ENCODE measurements around the gene TIMM44.
"Not testable (repeated sequence)": the region's sequence is repeated elsewhere in the genome, so short reads cannot be mapped to it uniquely, and the experiment has no call there.

Gene TIMM44

DNA sequence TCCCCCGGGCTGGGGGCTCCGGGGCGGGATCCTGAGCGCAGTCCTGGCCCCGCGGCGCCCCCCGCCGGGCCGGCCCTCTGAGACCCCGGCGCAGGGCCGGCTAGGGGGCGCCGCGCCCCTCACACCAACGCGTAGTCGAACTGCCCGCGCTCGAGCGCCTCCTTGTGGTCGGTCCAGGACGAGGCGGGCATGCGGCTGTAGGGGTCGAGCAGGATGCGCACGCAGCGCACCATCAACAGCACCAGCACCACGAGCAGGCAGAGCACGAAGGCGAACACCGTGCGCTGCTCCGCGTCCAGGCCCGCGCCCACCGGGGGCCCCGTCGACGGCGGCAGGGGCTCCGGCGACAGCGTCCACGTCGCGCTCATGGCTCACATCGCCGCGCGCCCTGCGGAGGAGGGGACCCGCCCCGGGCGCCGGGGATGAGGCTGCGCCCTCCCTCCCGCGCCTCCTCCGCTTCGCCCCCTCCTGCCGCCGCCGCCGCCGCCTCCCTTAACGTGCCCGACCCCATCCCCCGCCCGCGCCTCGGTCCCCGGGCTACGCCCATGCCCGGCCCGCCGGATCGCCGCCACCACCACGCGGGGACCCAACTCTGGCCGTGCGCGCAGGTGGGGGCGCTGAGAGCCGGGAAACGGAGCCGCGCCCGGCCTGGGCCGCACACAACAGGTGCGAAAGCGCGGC is 18.2 kb downstream of the TIMM44 start:
- peak; percentile 48 to 71 for DNase-seq (ENCODE audit: low read depth in 2 of 2)

DNA sequence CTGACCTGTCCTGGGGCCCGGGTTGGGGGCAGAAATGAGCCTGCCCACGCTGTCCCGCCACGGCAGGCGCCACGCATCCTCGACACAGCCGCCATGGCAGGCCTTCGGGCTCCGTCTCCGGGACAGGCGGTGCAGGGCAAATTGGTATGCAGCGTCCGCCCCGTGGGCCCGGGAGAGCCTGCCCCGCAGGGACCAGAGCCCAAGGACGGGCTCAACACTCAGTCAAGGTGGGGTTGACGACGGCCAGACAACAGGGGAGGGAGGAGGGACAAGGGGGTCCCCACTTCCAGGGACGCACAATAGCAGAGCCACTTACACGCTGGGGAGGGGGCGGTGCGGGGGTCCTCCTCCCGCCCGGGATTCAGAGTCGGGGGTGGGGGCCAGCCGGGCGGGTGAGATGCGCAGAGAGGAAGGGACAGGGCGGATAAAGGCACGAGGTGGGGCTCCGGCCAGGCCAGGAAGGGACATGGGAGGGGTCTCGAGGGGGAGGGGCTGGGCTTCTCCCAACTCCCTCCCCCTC is 18.8 kb downstream of the TIMM44 start:
- DNase-seq (ENCODE audit: low read depth in 2 of 2) = no peak

DNA sequence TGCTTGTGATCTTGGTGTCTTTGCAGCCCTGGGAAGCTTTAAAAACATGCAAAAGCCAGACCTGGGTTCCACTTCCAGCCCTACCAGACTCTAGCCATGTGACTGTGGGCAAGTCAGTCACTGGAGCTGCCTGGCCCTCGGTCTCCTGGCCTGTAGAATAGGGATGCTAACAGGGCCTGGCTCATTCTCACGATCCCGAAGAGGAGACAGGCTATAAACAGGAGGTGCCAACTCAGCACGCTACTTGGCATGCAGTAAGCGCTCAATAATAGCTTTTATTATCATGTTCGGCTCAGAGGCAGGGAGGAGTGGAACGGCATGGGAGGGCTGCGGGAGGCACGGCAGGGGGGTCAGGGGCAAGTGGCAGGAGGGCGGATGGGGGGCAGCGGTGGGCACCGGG is 19.2 kb downstream of the TIMM44 start:
- DNase-seq (ENCODE audit: low read depth in 2 of 2) = no peak

DNA sequence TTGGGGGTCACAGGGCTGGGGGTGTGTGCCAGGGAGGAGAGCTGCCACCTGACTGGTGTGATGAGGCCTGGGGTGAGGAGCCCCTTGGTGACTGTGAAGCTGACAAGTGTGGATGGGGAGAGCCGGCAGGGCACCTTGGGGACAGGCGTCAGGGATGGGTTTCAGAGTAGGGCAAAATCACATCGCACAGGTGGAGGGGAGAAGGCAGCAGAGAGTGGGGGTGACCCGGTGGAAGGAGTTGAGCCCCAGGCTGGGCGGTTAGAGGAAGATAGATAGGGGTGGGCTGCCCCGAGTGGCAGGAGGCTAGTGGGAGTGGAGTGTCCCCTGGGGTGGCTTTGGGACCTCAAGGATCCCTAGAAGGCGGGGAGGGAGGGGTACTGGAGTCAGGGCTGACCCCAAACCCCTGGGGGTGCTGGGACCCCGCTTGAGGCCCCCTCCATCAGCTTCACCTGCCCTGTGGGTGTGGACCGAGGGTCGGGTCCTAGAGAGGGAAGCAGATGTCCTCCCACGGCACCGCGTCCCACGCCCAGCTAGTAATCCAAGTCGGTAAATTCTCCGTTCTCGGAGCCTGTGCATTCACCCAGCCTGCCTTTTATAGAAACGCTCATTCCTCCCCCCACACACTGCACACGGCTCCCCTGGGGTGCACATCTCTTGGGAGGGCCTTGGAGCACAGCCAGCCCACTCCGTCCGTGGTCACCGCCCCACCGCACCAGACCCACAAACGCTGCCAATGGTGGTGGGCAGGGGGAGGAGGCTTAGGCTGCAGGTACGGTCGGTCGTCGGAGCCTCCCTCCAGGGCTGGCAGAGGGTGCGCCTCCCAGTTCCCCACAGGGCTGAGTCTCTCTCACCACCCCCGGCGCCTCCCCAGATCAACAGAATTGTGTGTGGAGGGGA is 19.9 kb downstream of the TIMM44 start:
- no peak for DNase-seq (ENCODE audit: low read depth in 2 of 2)

DNA sequence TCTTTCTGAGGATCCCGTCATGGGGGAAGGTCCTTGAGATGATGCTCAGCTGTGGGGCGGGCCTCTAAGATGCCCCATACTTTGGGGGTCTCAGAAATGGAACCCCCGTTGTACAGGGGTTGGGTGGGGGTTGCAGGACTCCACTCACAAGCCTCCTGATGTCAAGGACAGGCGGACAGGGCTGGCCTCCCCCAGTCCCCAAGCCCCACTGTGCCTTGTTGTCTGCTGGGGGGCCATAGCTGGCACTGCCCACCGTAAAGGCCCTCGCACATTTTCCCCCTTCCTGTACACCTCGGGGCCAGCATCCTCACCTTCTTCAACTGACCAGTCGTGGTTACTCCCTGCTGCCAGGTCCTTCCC is 20.6 kb downstream of the TIMM44 start:
- no peak for DNase-seq (ENCODE audit: low read depth in 2 of 2)

DNA sequence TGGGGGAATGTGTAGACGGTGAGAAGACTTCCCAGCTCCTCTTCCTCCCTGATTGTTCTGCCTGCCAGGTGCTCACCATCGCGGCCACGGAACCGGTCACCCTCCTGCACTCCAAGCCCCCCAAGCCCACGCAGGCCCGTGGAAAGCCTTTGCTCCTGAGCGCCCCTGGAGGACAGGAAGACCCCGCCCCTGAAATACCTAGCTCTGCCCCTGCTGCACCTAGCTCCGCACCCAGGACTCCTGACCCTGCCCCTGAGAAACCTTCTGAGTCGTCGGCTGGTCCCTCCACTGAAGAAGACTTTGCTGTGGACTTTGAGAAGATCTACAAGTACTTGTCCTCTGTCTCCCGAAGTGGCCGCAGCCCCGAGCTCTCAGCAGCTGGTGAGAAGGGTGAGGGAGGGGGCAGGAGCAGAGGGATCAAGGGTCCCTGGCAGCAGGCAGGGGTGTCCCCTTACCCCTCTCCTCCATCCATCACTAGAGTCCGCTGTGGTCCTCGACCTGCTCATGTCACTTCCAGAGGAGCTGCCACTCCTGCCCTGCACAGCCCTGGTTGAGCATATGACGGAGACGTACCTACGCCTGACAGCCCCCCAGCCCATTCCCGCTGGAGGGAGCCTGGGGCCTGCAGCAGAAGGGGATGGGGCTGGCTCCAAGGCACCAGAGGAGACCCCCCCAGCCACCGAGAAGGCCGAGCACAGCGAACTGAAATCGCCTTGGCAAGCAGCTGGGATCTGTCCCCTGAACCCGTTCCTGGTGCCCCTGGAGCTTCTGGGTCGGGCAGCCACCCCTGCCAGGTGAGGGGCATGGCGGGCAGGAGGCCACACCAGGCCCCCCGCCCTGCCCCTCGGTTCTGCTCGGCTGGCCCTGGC is 21.3 kb downstream of the TIMM44 start:
- no peak for DNase-seq (ENCODE audit: low read depth in 2 of 2)

DNA sequence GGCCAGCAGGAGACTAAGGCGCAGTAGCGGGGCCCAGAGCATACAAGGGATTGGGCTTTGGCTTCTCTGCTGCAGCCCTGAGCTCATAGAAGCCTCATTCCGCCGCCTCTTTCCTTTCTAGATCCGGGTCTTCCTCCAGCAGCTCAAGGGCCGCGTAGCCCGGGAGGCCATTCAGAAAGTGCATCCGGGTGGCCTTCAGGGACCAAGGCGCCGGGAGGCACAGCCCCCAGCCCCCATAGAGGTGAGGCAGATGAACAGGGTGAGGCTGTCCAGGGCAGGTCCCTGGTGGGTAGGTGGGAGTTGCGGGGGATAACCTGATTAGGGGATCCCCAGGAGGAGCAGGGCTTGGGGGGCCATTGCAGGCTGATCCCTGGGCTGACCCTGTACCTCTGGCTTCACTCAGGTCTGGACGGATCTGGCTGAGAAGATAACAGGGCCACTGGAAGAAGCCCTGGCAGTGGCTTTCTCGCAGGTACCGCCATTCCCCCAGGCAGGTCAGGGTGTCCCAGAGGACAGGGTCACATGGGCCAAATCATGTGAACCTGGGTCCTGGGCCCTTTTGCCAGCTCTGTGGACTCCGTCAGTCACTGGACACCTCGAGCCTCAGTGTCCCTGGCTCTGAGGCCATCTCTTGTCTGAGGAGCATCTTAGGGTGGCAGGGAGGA is 22.0 kb downstream of the TIMM44 start:
- DNase-seq (ENCODE audit: low read depth in 2 of 2) = no peak

DNA sequence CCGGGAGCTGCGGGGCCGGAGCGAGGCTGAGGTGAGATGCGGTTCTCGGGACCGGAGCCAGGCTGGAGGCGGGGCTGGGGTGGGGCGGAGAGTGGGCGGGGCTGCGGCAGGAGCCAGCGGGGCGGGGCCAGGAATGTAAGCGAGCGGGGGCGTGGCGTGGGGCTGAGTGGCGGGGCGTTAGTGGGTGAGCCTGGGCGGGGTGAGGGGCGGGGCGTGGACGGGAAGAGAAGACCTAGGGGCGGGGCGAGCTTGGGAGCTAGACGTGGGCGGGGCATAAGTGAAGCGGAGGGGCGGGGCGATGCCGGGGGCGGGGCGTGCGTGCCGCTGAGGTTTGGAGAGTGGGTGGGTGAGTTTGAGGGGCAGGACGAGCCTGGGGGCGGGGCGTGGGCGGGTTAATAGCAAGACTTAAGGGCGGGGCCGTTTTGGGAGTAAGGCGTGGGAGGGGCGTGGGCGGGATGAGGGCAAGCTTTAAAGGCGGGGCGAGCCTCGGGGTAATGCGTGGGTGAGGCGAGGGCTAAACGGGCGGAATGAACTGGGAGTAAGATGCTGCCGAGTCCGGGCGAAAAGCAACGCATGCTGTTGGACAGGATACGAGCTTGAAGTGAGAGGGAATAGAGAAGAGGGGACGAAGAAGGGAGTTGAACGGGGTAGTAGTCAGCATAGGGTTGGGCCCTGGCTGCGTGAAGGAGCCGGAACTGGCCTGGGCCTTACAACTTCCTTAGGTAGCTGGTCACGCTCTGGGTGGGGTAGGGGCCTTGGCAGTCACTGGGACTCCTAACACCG is 22.8 kb downstream of the TIMM44 start:
- DNase-seq (ENCODE audit: low read depth in 2 of 2) = peak; percentile 100

DNA sequence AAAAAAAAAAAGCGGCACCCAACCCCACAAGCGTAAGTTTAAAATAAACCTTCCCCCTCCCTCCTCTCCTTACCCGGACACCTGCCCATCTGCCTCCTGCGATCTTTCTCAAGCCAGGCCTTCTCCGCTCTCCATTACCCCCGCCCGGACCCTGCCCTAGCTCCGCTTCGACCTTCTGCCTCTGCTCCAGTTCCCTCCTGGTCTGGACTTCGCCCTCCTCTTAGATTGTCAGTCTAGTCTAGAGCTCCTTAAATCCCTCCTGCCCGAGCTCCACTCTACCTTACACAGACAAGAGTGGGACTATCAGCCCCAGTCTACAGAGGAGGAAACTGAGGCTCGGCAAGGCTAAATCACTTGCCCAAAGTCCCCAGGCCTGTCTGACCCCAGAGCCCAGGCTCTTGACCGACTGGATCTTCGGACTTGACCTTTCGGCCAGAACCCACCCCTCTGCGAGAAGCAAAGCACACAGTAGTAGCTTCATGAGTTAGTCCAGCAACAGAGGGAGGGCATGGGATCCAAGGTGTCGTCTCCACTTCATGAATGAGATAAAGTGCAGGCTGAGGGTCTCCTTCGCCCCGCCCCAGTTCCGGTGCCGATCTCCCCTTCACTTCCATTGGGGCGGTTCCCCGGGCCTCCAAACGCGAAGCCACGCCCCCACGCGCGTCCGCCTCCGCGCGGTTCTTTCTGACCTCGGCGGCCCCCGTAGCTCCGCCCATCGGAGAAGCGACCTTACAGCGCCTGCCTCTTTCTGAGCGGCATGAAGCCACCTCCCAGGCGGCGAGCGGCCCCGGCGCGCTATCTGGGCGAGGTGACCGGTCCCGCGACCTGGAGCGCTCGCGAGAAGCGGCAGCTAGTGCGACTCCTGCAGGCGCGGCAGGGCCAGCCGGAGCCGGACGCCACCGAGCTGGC is 23.6 kb downstream of the TIMM44 start, which contains the start of gene SNAPC2:
Gene SNAPC2 (plus strand): TSS at position 729 of the 909 bp plus-strand sequence. CDS start 29 bp downstream, at position 758.
- DNase-seq (ENCODE audit: low read depth in 2 of 2) = peak; percentile 93

DNA sequence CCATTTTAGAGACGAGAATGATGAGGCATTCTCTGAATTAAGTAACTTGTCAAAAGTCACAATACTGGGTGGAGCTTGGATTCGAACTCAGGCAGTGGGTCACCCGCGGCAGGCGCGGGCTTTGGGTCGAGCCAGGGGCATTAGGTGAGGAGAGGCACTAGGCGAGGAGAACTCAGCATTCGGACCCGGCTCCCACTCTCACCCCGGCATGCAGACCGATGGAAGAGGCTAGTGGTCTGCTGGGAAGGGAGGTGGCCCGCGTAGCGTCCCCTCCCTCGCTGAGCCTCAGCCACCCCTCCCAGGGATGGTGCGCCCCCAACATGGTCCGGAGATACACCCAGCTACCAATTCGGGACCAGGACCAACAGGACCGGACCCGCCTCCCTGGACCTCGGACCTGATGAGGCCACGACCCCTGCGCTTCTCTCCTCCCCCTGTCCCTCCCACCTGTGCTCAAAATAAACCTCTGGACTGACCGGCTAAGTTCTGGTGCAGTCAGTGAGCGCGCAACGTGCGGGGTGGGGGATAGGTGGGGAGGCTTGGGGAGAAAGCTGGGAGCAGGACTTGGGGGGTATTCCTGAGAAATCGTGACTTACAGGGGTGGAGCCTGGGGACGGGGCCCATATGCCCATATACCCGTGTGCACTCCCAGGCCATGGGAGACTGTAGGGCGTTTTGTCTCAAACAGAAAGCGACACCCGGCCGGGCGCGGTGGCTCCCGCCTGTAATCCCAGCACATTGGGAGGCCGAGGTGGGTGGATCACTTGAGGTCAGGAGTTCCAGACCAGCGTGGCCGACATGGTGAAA is 24.6 kb downstream of the TIMM44 start:
- DNase-seq (ENCODE audit: low read depth in 2 of 2) = no peak

DNA sequence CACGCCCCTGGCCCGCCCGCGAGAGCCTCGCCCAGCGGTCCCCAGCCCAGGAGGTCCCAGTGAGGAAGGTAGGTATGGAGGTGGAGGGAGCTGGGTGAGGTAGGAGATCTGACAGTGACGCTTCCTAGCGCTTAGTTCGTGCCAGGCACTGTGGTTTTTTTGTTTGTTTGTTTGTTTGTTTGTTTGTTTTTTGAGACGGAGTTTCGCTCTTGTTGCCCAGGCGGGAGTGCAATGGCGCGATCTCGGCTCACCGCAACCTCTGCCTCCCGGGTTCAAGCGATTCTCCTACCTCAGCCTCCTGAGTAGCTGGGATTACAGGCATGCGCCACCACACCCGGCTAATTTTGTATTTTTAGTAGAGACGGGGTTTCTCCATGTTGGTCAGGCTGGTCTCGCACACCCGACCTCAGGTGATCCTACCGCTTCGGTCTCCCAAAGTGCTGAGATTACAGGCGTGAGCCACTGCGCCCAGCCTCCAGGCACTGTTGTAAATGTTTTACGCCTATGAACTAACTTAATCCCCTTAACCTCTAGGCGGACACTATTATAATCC is 25.3 kb downstream of the TIMM44 start:
- not testable (repeated sequence) for DNase-seq (ENCODE audit: low read depth in 2 of 2)

DNA sequence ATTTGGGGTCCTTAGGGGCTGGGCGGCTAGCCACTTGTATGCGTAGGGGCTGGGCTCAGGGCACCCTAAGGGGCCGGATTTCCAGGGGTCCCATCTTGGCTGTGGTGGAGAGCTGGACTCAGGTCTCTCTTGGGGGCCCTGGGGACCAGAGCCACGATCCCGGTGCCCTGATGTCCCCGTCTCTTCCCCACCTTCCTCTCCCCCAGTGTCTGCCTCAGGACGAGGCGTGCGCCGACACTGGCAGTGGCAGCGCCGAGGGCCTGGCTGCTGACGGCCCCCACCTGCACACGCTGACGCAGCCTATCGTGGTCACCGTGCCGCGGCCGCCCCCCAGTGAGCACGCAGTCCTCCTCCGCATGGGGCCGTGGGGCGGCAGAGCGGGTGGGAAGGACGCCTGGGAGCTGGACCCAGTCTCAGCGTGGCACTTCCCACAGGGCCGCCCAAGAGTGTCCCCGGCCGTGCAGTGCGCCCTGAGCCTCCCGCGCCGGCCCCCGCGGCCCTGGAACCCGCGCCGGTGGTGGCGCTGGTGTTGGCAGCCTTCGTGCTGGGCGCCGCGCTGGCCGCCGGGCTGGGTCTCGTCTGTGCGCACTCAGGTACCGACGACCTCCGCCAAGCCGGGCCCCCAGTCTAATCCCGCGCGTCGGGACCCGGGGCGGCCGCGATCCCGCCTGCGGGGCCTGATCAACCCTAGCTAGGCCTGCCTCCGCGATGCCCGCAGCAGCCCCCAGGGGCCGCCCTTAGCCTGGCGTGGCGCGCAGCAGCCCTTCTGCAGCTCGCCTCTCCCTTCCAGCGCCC is 26.0 kb downstream of the TIMM44 start:
- DNase-seq (ENCODE audit: low read depth in 2 of 2) = peak in 1 of 2 donors; percentile 49

DNA sequence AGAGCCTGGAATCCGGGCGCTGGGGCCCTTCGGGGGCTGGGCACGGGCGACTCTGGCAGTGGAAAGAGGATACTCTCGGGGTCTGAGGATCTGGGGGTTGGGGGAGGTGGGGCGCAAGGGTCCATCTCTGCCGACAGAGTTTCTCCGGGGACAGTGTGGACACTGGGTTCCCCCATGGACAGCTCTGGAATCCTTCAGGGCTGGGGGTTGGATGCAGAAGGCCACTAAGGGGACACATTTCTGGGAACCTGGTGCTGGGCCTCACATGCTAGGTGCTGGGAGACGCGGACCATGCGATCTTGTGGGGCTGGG is 26.6 kb downstream of the TIMM44 start:
- DNase-seq (ENCODE audit: low read depth in 2 of 2) = no peak

DNA sequence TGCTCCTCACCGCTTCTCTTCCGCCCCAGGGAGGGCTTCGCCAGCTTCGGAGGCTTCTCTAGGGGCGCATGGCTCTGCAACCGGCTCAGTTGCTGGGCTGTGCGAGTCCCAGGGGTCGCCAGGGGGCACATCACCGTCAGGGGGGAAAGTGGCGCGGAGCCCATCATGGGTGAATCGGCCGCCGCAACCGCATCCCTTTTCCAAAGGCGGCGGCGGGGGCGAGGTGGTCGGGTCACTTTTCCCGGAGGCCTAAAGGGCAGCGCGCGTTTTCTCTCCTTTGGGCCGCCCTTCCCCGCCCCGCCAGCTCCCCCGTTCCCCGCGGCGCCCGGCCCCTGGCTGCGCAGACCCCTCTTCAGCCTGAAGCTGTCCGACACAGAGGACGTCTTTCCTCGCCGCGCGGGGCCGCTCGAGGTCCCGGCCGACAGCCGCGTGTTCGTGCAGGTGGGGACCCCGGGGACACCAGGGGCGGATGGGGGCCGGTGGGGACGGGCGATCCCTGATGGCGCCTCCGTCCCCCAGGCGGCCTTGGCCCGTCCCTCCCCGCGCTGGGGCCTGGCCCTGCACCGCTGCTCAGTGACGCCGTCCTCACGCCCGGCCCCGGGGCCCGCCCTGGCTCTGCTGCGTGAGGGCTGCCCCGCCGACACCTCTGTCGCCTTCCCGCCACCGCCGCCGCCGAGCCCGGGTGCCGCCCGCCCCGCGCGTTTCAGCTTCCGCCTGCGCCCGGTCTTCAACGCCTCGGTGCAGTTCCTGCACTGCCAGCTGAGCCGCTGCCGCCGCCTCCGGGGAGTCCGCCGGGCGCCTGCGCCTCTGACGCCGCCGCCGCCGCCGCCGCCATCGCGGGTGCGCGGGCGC is 27.1 kb downstream of the TIMM44 start:
- no peak for DNase-seq (ENCODE audit: low read depth in 2 of 2)

DNA sequence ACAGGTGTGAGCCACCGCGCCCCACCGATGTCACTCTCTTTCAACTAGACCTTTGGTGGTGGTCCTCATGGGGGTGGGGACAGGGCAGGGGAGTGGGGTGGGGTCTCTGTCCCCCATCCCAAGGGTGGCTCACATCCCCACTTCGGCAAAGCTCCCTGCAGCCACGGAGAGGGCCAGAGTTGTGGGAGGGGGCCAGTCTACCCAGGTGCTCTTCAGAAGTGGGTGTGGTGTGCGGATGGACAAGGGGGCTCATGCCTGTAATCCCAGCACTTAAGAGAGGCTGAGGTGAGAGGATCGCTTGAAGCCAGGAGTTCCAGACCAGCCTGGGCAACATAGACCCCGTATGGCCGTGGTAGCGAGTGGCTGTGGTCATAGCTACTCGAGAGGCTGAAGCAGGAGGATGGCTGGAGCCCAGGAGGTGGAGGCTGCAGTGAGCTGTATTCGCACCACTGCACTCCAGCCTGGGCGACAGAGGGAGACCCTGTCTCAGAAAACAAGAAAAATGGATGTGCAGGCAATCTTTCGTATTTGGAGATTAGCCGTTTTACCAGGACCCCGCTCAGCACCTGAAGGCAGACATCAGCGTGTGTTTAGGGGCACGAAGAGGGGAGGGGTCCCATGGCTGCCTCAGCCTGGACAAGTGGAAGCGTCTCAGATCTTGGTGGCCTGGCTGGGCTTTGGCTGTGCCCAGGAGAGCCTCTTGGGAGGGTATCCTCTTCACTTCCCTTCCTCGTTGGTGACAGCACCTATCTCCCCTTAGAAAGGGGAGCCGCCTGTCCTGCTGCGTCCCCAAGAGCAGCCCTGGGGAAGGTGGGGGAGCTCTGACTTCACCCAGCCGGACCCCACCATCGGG is 28.0 kb downstream of the TIMM44 start:
- DNase-seq (ENCODE audit: low read depth in 2 of 2) = no peak

DNA sequence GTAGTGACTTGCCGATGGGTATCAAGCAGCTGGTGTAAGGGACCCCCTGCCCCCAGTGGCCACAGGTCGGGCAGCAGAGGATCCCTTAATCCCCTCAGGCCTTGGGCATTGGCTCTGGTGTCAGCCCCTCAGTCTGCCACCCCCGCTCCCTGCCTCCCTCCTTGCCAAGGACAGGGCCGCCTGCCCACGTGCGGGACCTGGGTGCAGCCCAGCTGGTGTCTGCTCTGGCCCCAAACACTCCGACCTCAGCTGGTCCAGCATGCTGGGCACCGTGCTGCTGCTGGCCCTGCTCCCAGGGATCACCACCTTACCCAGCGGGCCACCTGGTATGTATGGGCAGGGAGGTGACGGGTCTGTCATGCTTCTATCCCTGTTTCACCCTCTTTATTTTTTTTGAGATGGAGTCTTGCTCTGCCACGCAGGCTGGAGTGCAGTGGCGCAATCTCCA is 28.8 kb downstream of the TIMM44 start, which contains the start of gene TGFBR3L:
Gene TGFBR3L (plus strand): TSS at position 233 of the 448 bp plus-strand sequence.
- no peak for DNase-seq (ENCODE audit: low read depth in 2 of 2)

Data from stimulated activated CD8-positive, alpha-beta memory T cell treated with anti-CD3 and anti-CD28 coated beads, Interleukin-7, amount 100 ng/mL, for 4 hours (primary cell).